SU-DHL-6 (cell line): ENCODE results near the gene OR8A1.

Experiments used
- CTCF ChIP-seq: fragments of 200-600 bp; sonication (generic); IDR thresholded peaks from one replicate; pipeline ENCODE4 v1.5.1; 2017; ENCODE audit warnings: antibody characterized with exemption, mild to moderate bottlenecking, low read length, moderate library complexity; ENCODE audit not compliant: insufficient read depth, poor library complexity, severe bottlenecking
- EZH2phosphoT487 ChIP-seq: fragments of 200-600 bp; sonication (generic), shearing (Covaris generic); conservative IDR thresholded peaks from 2 replicates; pipeline ENCODE4 v1.6.1; 2018; ENCODE audit warnings: mild to moderate bottlenecking, antibody characterized with exemption, low read length, moderate library complexity, mixed read lengths

DNA sequence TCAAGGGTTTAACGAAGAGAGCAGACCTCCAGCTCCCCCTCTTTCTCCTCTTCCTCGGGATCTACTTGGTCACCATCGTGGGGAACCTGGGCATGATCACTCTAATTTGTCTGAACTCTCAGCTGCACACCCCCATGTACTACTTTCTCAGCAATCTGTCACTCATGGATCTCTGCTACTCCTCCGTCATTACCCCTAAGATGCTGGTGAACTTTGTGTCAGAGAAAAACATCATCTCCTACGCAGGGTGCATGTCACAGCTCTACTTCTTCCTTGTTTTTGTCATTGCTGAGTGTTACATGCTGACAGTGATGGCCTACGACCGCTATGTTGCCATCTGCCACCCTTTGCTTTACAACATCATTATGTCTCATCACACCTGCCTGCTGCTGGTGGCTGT is 363 bp downstream of the OR8A1 start:
- TF ChIP-seq EZH2phosphoT487 (no peak), CTCF (no peak)
